NOMO-1 treated with DMSO at 0.1 percent for 48 hours (cell line): Measurements from ENCODE around the gene MAPKAP1.
A peak's percentile ranks its signal among the peaks of the same experiment; 100 is the strongest.
"Not testable (repeated sequence)": the region's sequence is repeated elsewhere in the genome, so short reads cannot be mapped to it uniquely, and the experiment has no call there.

Experiments used
- DNase-seq: peaks from one replicate; lab custom pipeline; 2025; ENCODE audit not compliant: unreplicated experiment; lab: John Stamatoyannopoulos, UW

The MAPKAP1 gene

DNA sequence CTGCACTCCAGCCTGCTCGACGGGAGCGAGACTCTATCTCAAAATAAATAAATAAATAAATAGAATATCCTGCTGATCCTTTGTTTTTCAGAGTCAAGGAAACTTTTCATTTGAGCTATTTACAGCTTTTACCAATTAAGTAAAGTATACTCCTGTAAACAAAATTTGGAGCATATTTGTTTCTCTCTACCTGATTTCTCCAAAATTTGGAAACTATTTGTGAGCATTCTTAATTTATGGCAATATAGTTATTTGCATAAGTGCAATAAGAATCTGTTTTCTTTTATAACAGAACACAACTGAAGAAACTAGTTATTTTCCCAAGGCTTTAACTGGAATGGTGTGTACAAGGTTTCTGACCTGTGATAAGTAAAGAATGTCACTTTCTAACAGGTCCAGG, 135.2 kb downstream of the MAPKAP1 start:
- DNase-seq: not testable (repeated sequence)

DNA sequence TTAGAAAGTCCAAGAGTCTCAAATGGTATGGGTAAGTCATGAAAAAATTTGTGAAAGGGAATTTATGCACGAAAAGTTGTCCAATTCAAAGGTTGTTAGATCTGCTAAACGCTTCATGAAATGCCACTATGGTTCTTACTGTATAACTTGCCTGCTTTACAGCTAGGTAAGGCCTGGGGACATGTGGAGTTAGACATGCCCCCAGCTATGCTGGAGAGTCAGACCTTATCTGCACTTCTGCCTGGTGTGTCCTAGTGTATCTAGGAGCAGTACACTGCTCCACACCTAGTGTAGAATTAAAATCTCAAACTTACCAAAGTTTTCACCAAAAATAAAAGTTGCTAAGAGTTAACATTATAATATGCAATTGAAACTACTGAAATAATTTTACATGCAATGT, 136.8 kb downstream of the MAPKAP1 start:
- no peak for DNase-seq

DNA sequence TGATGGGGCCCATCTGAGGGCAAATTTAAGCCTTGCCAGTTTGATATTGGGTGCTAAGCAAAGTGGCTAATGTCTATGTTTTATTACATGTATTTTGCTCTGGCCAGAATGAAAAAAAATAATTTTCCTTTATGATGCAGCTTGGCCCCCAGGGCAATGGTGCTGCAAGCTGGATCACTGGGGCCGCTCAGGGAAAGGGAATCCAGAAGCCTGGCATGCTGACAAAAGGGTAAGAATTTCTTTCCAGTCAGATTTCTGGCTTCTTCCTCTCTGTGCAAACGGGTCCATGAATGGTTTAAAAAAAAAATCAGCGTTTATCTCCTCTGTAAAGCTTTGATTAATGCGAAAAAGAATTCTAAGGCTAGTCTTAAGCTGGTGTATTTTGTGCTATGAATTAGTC, 138.4 kb downstream of the MAPKAP1 start:
- no peak for DNase-seq

DNA sequence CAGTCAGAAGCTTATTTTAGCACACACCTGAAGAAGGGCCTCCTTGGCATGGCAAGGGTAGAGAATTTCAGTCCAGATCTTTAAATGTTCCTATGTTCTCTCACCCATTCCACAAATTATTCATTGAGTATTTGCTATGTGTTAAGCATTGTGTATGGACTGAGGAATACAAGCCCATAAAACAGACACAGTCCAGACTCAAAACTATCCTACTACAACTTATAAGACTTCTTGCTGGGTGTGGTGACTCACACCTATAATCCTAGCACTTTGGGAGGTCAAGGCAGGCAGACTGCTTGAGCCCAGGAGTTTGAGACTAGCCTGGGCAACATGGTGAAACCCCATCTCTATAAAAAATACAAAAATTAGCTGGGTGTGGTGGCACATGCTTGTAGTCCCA, 141.0 kb downstream of the MAPKAP1 start:
- DNase-seq: not testable (repeated sequence)

DNA sequence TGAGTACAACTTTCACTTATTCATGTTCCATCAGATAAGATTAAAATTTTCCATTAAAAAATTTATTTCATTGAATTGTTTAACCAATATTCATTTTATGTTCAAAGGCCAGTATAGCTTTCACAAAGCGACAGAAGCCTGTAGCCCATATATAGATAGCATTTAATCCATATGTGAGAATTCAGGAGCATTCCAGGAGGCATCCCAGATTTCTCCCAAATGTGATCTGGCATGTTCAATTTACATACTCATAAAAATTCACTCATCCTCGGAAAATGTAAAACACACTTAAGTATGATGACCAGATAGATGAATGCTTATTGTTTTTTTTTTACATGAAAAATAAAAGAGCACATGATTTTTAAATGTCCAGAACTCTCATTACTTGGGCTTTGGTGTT, 141.9 kb downstream of the MAPKAP1 start:
- no peak for DNase-seq

DNA sequence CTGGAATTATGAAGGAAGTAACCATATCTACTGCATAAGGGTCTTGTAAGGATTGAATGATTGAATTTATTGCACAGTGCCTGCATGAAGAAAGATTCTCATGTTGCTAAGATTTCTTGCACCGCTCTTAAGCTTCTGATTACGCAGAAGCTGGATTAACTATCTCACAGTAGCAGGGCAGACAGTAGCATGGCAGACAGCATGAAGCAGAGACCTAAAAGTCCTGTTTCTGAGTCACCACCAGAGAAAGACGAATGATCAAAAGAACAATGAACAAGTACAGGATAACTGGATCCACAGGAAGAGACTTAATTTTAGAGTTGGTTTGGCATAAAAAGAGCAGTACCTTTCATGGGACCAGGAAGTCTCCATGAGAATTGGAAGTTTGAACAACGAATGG, 142.4 kb downstream of the MAPKAP1 start:
- no peak for DNase-seq

DNA sequence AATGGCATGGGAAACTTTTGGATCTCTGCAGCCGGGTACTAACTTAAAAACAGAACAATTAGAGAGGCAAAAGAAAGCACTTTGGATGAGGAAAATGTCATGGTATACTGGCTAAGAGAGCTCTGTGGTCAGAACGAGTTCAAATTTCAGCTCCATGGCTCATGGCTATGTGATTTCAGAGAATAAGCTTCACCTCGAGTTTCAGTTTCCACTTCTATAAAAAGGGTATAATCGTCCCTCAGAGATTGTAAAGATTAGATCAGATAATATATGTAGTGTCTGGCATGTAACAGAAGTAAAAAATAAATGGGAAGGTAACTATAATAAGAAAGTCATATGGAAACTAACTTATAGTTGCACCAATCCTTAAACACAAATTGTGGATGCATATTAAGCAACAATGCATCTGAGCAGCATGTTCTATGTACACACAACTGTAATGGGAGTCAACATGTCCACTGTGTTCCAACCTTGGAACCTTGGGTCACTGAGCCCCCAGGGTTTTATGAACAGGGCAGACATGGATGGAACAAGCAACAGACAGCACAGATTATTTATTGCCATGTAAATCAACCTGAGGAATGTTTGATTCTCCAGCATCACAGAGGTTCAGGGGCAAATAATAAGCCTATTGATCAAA, 145.4 kb downstream of the MAPKAP1 start:
- DNase-seq: peak; percentile 42

DNA sequence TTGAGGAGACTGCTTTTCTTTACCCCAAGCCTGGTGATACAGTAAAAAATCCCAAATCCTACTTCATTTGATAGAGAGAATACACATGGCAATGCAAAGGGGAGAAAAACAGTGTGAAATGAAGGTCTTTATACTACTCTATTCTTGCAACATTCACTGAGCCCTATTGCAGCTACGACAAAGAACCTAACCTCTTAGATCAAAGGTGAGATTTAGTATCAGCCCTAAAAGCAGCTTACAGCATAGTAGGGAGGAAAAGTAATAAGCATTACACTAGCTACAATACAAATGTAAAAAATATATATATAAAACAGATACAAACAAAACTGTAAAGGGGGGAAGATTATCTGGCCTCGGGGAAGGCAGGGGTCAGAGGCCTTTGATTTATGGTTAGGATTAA, 147.1 kb downstream of the MAPKAP1 start:
- no peak for DNase-seq

DNA sequence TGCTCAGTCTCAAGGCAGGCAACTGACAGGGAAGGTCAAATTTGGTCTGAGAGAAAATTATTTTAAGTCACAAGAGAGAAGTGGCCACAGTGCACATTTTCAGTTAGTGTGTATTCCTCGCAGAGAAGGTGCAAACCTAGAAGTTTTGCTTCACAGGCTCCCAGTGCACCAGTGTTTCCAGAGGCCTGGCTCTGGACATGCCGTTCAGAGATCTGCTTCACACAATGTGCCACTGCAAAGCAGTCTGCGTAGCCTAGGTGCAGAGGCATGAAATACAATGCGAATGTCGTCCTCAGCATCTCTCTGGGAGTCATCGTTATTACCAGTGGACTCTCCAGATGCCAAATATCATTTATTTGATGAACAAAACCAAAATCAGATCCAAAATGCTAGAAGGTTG, 147.8 kb downstream of the MAPKAP1 start:
- DNase-seq: no peak

DNA sequence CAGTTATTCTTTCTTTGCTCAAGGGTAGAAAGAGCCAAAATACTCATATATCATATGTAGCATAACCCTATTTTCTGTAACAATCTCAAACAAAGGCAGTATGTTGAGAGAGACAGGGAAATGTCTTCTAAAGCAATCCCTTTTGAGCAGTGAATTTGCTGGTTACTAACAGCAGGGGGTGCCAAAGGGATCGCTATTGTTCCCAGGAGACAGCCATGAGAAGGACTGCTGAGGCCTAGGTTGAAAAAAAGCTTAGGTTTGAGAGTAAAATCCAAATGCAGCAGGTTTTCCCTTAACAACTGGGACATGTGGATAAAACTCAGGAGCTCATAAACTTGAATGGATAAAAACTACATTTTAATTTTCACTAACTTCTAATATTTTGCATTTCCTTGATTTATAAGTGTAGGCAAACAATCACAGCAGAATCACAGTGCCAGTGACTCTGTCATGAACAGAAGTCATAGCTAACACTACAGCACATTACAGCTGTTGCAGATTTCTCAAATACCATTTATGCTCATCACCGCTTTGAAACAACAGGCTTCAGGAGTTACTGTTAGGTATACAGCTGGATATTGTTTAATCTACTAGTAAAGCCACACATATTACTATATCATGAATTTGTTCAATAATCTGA, 148.4 kb downstream of the MAPKAP1 start:
- peak; percentile 78 for DNase-seq

DNA sequence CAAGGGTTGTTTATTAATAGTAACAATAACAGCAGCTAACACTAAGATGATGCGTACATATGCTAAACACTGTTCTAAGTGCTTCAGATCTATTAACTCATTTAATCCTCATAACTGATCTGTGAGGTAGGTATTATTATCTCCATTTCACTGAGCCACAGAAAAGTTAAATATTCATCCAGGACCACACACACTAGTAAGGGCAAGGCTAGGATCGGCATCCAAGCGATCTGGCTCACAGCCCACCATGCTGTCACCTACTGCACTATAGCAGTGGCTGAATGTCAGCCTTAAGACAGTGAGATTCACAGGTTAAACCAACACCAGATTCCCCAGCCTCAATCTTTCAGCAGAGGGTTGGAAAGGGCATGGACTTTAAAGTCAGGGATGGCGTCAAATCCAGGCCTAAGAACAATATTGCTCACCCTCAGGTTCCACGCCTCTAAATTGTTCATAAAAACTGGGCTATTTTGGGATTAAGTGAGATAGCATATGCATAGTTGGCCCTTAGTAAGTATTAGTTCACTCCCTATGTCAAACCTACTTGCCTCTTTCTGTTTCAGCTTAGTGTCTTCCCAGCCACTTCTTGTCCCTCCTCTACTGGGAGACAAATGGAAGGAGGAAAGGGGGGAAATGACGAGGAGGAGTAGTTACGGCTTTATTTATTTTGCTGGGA, 150.8 kb downstream of the MAPKAP1 start:
- DNase-seq: no peak

DNA sequence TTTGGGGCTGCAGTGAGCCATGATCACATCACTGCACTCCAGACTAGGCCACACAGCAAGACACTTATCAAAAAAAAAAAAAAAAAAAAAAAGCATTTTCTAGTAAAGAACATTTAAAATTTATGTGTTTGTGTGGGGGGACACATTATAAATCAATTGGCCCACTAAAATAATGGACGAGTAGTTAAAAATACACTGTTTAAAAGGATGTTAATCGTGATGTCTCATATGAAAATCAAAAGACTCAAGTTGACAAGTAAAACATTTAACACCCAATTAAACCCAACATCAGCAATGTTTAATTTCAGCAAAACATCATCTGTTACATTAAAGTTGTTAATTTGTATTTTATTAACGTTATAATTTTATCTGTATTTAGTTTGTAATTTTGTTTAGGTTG, 152.3 kb downstream of the MAPKAP1 start:
- no peak for DNase-seq

DNA sequence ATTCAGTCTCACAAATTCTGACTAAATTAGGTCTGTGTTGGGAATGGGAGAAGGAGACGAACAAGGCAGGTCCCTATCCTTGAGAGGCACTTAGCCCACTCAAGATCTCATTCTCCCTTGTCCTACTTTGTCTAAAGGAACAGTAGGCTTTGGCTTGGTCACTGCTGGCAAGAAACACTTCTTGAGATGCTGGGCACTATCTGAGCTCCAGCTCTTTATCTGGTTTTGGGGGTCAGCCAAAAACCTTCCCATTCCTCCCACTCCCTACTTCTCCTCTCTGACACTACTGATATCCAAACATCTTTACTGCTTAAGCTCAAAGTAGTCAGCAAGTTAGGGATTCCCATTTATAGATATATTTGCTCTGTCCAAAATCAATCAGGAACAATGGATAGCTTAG, 155.2 kb downstream of the MAPKAP1 start:
- DNase-seq: no peak

DNA sequence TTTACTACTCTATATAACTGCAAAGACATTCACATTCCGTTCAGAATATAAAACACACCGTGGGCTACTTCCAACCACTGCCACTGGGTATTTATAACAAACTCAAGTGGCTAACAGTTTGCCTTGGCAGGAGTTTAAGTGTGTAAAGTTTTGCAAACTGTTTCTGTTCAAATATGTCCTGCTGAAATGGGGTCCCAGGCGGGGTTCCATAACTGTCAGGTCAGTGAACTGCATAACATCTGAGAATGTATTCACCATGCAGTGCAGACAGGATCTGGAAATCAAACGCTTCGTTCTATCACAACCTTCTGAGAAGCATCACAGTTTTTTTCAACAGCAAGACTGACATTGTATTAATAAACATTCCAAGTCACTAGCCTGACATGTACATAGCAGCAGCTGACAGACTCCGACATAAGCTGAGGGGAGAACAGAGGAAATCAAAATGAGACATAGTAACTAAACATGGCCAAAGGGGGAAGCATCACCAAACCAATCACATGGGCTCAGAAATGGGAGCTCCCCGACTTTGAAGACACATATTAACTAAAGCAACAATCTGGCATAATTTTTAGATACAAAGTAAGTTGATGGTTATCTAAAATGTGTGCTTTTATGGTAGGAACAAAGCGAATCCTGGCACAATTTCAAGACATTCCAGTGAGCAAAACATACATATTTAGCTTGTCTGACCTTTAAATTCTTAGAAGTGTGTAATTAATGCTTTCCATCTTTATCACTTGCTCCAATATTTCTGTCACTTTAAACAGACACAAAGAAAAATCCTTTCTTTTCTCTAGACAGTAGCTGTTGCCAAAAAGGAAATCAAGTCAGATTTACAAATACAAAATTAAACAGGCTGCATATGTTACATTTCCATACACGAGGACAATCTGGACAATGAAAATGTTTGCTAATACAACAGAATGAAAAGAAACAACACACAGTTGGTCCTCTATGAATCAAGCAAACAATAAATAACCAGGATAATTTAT, 156.8 kb downstream of the MAPKAP1 start:
- DNase-seq: no peak

DNA sequence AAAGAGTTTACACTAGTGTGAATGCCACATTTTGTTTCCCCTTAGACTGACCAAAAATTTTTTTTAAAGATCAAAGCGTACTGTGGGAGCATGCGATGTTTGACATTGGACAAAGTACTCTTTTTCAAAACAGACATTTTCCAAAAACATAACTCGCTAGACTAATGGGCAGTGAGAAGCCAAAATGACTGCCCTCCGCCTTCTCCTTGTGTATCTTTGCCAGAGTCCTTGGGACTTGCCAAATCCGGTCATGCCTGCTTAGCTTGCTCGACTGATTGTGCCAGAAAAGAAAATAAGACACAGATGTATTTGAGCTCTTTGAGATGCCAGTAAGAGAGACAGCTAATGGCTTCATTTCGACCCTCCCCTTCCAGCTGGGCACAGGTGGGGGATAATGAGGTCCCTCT, 157.5 kb downstream of the MAPKAP1 start:
- DNase-seq: no peak

DNA sequence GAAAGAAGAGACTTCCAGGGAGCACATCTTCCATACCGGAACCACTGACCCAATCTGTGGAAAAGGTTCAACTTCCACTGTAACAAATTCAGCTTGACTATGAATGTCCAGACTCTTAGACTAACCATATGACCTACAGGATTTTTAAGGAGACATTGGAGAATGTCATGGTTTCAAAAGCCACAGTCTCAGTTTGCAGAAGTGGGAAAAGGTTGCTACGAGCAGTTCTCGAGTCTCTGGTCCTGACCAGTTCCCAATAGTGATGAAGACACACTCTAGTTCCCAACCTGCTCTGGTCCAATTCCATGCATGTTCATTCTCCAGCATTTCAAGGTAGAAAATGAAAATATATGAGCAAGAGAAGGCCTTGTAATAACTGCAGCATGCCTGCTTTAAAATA, 158.0 kb downstream of the MAPKAP1 start:
- no peak for DNase-seq

DNA sequence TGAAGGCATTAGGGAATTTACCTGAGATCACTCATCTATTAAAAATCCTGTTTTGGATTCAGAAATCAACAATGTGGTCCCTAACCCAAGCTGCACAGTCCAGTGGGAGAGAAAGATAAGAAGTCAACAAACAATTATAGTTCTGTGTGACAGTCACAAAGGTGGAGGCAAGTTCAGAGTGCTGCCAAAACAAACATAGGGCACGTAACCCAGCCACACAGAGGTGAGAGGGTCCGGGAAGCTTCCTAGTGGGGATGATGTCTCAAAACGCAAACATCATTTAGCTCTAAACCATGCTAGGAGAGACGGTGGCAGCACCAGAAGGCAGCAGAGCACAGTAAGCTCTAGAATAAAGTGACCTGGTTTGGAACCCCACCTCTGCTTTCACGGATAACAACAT, 158.9 kb downstream of the MAPKAP1 start:
- no peak for DNase-seq

DNA sequence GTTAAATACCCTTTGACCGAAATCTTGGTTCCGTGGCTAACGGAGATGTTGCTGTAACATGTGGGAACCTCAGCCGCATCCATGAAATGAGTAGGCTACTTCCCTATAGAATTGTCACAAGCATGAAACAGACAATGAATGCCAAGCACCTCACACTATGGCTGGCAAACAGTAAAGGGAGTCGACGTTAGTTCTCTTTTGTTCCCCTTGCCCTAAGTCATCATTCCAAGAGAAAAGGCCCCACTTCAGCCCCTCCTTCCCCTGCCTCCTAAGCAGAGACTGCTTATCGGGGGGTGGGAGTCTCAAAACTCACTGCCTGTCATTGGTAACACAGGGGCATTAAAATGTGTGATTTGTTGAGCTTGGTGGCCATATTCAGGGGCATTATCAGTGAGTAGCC, 159.6 kb downstream of the MAPKAP1 start:
- no peak for DNase-seq

DNA sequence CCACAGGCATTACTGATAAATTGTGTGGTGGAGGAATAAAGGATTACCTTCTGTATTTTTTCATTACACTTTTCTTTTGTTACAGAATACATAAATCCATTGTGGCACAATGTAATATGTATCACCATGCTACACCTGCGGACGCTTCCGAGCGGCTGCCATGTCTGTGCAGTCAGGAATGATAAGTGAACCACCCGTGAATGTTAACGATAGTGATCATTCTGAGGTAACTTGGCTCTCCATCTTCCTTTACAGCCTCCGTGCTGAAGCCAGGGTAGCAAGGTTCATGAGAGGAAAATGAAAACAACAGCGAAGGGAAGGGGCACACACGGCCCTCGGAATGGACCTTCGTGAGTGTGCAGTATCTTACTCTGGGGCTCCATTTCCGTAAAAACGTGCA, 161.2 kb downstream of the MAPKAP1 start:
- no peak for DNase-seq

DNA sequence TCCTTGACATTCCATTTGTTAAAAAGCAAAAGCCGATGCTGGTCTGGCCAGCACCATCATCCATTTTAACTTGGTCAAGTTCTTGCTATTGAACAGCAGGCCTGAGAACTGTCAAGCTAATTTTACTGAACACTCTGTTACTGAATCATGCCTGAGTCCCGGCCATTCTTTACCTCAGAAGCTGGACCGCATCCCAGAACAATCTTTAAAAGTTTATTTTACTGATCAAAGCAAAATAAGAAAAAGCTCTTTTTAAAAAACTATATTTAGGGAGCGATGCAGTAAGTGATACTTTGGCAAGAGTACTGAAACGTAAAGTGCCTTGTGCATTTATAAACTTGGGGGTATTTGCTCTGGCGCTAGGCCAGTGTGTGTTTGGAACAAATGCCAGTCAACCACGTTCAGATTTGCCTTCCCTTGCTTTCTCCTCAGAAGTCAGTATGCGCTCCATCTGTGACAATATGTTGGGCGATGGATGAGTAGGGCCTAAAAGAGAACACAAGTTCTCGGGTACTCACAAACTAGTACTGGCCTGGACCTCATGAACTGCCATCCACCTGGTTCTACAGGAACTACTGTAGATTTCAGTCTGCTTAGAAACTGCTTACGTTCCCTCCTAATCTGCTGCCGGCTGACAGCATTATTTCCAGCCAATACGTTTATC, 161.9 kb downstream of the MAPKAP1 start:
- DNase-seq: no peak

DNA sequence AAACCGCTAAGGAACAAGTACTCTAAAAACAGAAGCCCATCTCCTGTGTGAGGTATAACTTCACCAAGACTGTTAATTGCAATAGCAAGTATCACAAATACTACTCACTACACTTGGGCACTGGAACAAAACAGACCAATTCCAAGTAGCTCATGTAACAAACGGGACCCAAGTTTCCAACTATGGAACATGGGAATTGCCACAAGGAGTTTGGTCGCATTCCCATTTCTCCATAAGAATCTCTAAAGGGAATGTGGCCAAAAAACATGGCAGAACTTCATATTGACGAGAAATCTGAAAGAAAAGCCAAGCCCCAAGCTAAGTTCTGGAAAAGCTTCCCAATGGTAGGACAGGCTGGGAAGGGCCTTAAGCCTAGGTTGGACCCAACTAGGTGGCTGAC, 162.5 kb downstream of the MAPKAP1 start:
- DNase-seq: no peak
